Calu3 (cell line): Measurements from ENCODE around the gene ASTN2. TPM values are rescaled to one million over a fixed set of nuclear protein-coding genes. Genes with fewer than 3 reads are reported as not detected.

ENCODE experiments used
- BruUV-seq: library from RNA; stranded (reverse); fragments of 400-500 nt; replicated peaks from 2 replicates; lab custom pipeline; 2021; lab: Mats Ljungman, UMichigan
- CTCF ChIA-PET: fragments of 300-600 bp; sonication (Branson Sonifier 250); formaldehyde crosslinking; loops from one replicate; lab custom pipeline; 2022; ENCODE audit warnings: antibody characterized with exemption; lab: Charles Lee
- DNase-seq: peaks from one replicate; pipeline ENCODE4 v3.0.0; 2022
- H3K27ac Mint-ChIP-seq: one replicate; pipeline ENCODE4 v1.8.0; 2022; ENCODE audit warnings: mixed read lengths; ENCODE audit not compliant: unreplicated experiment
- H3K27me3 Mint-ChIP-seq: one replicate; pipeline ENCODE4 v1.8.0; 2022; ENCODE audit warnings: mixed read lengths; ENCODE audit not compliant: unreplicated experiment
- H3K36me3 Mint-ChIP-seq: one replicate; pipeline ENCODE4 v1.8.0; 2022; ENCODE audit warnings: mild to moderate bottlenecking, moderate library complexity, mixed read lengths; ENCODE audit not compliant: insufficient read depth, unreplicated experiment
- H3K4me1 Mint-ChIP-seq: one replicate; pipeline ENCODE4 v1.8.0; 2022; ENCODE audit warnings: mild to moderate bottlenecking, low read depth, mixed read lengths; ENCODE audit not compliant: unreplicated experiment
- H3K4me3 Mint-ChIP-seq: one replicate; pipeline ENCODE4 v1.8.0; 2022; ENCODE audit warnings: mild to moderate bottlenecking, low read depth, moderate library complexity, mixed read lengths; ENCODE audit not compliant: unreplicated experiment
- H3K9me3 Mint-ChIP-seq: one replicate; pipeline ENCODE4 v1.8.0; 2022; ENCODE audit warnings: low read depth, mixed read lengths; ENCODE audit not compliant: unreplicated experiment
- CTCF ChIP-seq: fragments of 200-600 bp; IDR thresholded peaks from one replicate; pipeline ENCODE4 v1.8.0; 2022; ENCODE audit warnings: antibody characterized with exemption; ENCODE audit not compliant: unreplicated experiment
- intact Hi-C: fragments of 100-400 bp; cut with micrococcal nuclease; formaldehyde crosslinking; loops from one replicate; pipeline ENCODE4 v1.10.0; 2022; ENCODE audit not compliant: unreplicated experiment
- total RNA-seq: library from RNA; stranded (reverse); gene quantifications from 2 replicates; pipeline ENCODE4 v1.2.3, GENCODE V29; 2022

The ASTN2 gene
- total RNA-seq, 1 experiment from 2014 or later, result 1.7 TPM

DNA sequence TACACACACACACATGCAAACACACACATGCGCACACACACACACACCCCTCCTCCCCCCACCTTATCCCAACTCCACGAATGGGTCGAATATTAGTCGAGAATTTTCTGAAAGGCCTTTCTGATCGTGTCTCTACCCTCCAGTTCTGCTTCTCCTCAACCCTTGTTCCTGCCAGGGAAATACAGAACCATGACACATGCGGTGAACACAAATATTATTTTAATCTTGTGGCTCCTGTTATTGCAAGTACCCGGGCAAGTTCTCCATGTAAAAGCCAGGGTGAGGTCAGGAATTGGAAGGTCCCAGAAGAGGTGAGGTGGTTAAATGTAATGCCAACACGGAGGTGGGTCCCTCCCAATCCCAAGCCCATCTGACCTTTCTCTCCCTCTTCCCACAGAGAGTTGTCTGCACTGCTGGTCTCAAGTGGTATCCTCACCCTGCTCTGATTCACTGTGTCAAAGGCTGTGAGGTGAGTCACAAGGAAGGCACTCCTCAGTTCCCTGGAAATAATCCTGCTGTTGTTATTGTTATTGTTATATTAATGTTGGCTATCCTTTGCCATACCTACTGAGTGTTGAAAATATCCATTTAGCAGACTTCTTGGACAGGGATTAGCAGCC is 1037.6 kb downstream of the ASTN2 start:
- DNase-seq, result no peak
- TF ChIP-seq CTCF, result no peak
- intact Hi-C loops, result no loop called here
- Mint-ChIP-seq H3K4me1 (no peaks in the 10 kb centered on the region), H3K36me3 (peaks cover under 1% of the 10 kb centered on the region), H3K27me3 (no peaks in the 10 kb centered on the region), H3K4me3 (no peak overlapping the region), H3K27ac (no peak overlapping the region), H3K9me3 (no peaks in the 10 kb centered on the region)
- no TSS peak for BruUV-seq
- CTCF ChIA-PET, result no interaction called here
